SK-N-SH treated with all-trans-retinoic acid at 6 μM for 48 hours (cell line): ENCODE data around the gene RCOR1.

Experiments used
- ATAC-seq: fragments of 200-7000 bp; cut with Tn5 transposase; 3 replicates; pipeline ENCODE4 v1.9.1; 2020; ENCODE audit warnings: mild to moderate bottlenecking, moderate library complexity
- ARNTL ChIP-seq: fragments of 450-650 bp; formaldehyde crosslinking; IDR thresholded peaks from 2 replicates; pipeline ENCODE4 v1.5.0; 2020; ENCODE audit warnings: low read depth, mild to moderate bottlenecking, moderate library complexity, borderline replicate concordance
- BACH2 ChIP-seq: fragments of 250-450 bp; sonication (Bioruptor Pico); IDR thresholded peaks from 2 replicates; pipeline ENCODE4 v1.9.0; 2021; ENCODE audit warnings: mild to moderate bottlenecking, borderline replicate concordance
- CSDC2 ChIP-seq: fragments of 250-450 bp; sonication (Bioruptor Pico); IDR thresholded peaks from 2 replicates; pipeline ENCODE4 v1.5.0; 2020; ENCODE audit warnings: mild to moderate bottlenecking, moderate library complexity
- CSRNP3 ChIP-seq: fragments of 250-450 bp; sonication (Bioruptor Pico); IDR thresholded peaks from 2 replicates; pipeline ENCODE4 v1.5.1; 2021; ENCODE audit warnings: mild to moderate bottlenecking, moderate library complexity
- ESRRG ChIP-seq: fragments of 250-450 bp; sonication (Bioruptor Pico); IDR thresholded peaks from 2 replicates; pipeline ENCODE4 v1.6.1; 2021; ENCODE audit warnings: mild to moderate bottlenecking
- GLIS3 ChIP-seq: fragments of 250-450 bp; sonication (Bioruptor Pico); IDR thresholded peaks from 2 replicates; pipeline ENCODE4 v1.5.0; 2020; ENCODE audit warnings: mild to moderate bottlenecking, moderate library complexity
- ISL1 ChIP-seq: fragments of 250-450 bp; sonication (Bioruptor Pico); IDR thresholded peaks from 2 replicates; pipeline ENCODE4 v2.1.2; 2022; ENCODE audit warnings: mild to moderate bottlenecking, moderate library complexity
- PPARA ChIP-seq: fragments of 250-450 bp; sonication (Bioruptor Pico); IDR thresholded peaks from 2 replicates; pipeline ENCODE4 v1.5.0; 2020; ENCODE audit warnings: mild to moderate bottlenecking, borderline replicate concordance
- SNAI2 ChIP-seq: fragments of 250-450 bp; sonication (Bioruptor Pico); IDR thresholded peaks from 2 replicates; pipeline ENCODE4 v1.5.0; 2020; ENCODE audit warnings: mild to moderate bottlenecking, moderate library complexity
- TCF4 ChIP-seq: fragments of 250-450 bp; sonication (Bioruptor Pico); IDR thresholded peaks from 2 replicates; pipeline ENCODE4 v1.8.0; 2021; ENCODE audit warnings: mild to moderate bottlenecking, moderate library complexity, borderline replicate concordance
- TOX ChIP-seq: fragments of 250-450 bp; sonication (Bioruptor Pico); IDR thresholded peaks from 2 replicates; pipeline ENCODE4 v1.8.0; 2021; ENCODE audit warnings: mild to moderate bottlenecking, moderate library complexity, borderline replicate concordance
- TSHZ2 ChIP-seq: fragments of 250-450 bp; sonication (Bioruptor Pico); IDR thresholded peaks from 2 replicates; pipeline ENCODE4 v1.5.0; 2020; ENCODE audit warnings: mild to moderate bottlenecking, moderate library complexity
- ZC3H10 ChIP-seq: fragments of 250-450 bp; sonication (Bioruptor Pico); IDR thresholded peaks from 2 replicates; pipeline ENCODE4 v1.5.1; 2021; ENCODE audit warnings: mild to moderate bottlenecking, moderate library complexity
- ZFP3 ChIP-seq: fragments of 250-450 bp; sonication (Bioruptor Pico); IDR thresholded peaks from 2 replicates; pipeline ENCODE4 v1.5.0; 2020; ENCODE audit warnings: mild to moderate bottlenecking, moderate library complexity
- ZFP30 ChIP-seq: fragments of 450-650 bp; formaldehyde crosslinking; IDR thresholded peaks from 2 replicates; pipeline ENCODE4 v1.5.0; 2022; ENCODE audit warnings: mild to moderate bottlenecking, moderate library complexity
- ZNF565 ChIP-seq: fragments of 450-650 bp; formaldehyde crosslinking; conservative IDR thresholded peaks from 2 replicates; pipeline ENCODE4 v1.5.0; 2020; ENCODE audit warnings: low read depth, mild to moderate bottlenecking, moderate library complexity
- TF ChIP-seq, protein P1 (sequence below): fragments of 250-450 bp; sonication (Bioruptor Pico); IDR thresholded peaks from 2 replicates; pipeline ENCODE4 v1.5.1; 2020; ENCODE audit warnings: low read depth, mild to moderate bottlenecking, moderate library complexity
- TF ChIP-seq, protein P2 (sequence below): fragments of 250-450 bp; sonication (Bioruptor Pico); IDR thresholded peaks from 2 replicates; pipeline ENCODE4 v1.8.0; 2020; ENCODE audit warnings: mild to moderate bottlenecking, moderate library complexity, borderline replicate concordance
- TF ChIP-seq, protein P3 (sequence below): fragments of 250-450 bp; sonication (Bioruptor Pico); IDR thresholded peaks from 2 replicates; pipeline ENCODE4 v1.8.0; 2021; ENCODE audit warnings: low read depth, mild to moderate bottlenecking, moderate library complexity, borderline replicate concordance

Gene RCOR1

GRCh38 chr14:102733326-102733725 is 140.9 kb downstream of the RCOR1 start:
- TF ChIP-seq GLIS3 (CRISPR knock-in tag) (no peak), CSRNP3 (no peak), ZC3H10 (CRISPR knock-in tag) (no peak)
- no peak for ATAC-seq

GRCh38 chr14:102734436-102734835 is 142.0 kb downstream of the RCOR1 start:
- ATAC-seq, result no peak
- TF ChIP-seq, protein P1, sequence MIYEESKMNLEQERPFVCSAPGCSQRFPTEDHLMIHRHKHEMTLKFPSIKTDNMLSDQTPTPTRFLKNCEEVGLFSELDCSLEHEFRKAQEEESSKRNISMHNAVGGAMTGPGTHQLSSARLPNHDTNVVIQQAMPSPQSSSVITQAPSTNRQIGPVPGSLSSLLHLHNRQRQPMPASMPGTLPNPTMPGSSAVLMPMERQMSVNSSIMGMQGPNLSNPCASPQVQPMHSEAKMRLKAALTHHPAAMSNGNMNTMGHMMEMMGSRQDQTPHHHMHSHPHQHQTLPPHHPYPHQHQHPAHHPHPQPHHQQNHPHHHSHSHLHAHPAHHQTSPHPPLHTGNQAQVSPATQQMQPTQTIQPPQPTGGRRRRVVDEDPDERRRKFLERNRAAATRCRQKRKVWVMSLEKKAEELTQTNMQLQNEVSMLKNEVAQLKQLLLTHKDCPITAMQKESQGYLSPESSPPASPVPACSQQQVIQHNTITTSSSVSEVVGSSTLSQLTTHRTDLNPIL (CRISPR knock-in tag), result no peak
- TF ChIP-seq ZC3H10 (CRISPR knock-in tag) (no peak), TCF4 (CRISPR knock-in tag) (no peak), ESRRG (no peak), CSDC2 (CRISPR knock-in tag) (no peak), ZFP30 (no peak), TSHZ2 (no peak), ZFP3 (CRISPR knock-in tag) (no peak), SNAI2 (CRISPR knock-in tag) (no peak), PPARA (CRISPR knock-in tag) (no peak)
- TF ChIP-seq, protein P2, sequence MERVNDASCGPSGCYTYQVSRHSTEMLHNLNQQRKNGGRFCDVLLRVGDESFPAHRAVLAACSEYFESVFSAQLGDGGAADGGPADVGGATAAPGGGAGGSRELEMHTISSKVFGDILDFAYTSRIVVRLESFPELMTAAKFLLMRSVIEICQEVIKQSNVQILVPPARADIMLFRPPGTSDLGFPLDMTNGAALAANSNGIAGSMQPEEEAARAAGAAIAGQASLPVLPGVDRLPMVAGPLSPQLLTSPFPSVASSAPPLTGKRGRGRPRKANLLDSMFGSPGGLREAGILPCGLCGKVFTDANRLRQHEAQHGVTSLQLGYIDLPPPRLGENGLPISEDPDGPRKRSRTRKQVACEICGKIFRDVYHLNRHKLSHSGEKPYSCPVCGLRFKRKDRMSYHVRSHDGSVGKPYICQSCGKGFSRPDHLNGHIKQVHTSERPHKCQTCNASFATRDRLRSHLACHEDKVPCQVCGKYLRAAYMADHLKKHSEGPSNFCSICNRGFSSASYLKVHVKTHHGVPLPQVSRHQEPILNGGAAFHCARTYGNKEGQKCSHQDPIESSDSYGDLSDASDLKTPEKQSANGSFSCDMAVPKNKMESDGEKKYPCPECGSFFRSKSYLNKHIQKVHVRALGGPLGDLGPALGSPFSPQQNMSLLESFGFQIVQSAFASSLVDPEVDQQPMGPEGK (CRISPR knock-in tag), result no peak
- TF ChIP-seq, protein P3, sequence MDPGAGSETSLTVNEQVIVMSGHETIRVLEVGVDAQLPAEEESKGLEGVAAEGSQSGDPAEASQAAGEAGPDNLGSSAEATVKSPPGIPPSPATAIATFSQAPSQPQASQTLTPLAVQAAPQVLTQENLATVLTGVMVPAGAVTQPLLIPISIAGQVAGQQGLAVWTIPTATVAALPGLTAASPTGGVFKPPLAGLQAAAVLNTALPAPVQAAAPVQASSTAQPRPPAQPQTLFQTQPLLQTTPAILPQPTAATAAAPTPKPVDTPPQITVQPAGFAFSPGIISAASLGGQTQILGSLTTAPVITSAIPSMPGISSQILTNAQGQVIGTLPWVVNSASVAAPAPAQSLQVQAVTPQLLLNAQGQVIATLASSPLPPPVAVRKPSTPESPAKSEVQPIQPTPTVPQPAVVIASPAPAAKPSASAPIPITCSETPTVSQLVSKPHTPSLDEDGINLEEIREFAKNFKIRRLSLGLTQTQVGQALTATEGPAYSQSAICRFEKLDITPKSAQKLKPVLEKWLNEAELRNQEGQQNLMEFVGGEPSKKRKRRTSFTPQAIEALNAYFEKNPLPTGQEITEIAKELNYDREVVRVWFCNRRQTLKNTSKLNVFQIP, result no peak

DNA sequence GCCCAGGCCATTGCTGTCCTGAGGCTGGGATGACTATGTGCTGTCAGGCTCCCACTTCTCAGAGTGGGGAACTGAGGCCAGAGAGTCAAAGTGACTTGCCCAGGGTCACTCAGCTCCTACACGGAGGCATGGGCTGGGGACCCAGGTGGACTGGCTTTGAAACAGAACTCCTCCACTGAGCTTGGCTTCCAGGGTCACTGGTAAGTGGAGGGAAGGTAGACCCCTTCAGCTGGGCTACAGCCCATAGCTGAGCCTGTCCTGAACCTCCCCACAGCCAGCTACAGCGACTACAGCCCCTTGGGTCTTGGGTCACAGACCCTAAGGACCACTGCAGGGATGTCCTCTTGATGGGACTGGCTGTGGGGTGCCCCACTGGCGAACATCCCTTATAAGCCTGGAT is 144.5 kb downstream of the RCOR1 start:
- no peak for TF ChIP-seq GLIS3 (CRISPR knock-in tag)
- TF ChIP-seq SNAI2 (CRISPR knock-in tag), result no peak
- TF ChIP-seq ZC3H10 (CRISPR knock-in tag), result no peak
- TF ChIP-seq, protein P2 (CRISPR knock-in tag), result no peak
- TF ChIP-seq, protein P1 (CRISPR knock-in tag), result no peak
- TF ChIP-seq ESRRG, result no peak
- TF ChIP-seq ARNTL (CRISPR knock-in tag), result no peak
- TF ChIP-seq TOX (CRISPR knock-in tag), result no peak
- no peak for TF ChIP-seq TCF4 (CRISPR knock-in tag)
- no peak for TF ChIP-seq ISL1 (CRISPR knock-in tag)
- no peak for TF ChIP-seq CSDC2 (CRISPR knock-in tag)
- no peak for TF ChIP-seq TSHZ2
- no peak for TF ChIP-seq BACH2 (CRISPR knock-in tag)
- TF ChIP-seq ZFP3 (CRISPR knock-in tag), result no peak
- TF ChIP-seq PPARA (CRISPR knock-in tag), result no peak
- TF ChIP-seq ZNF565 (CRISPR knock-in tag), result no peak
- ATAC-seq, result no peak
